Measurements from ENCODE around the gene MED13L. TPM values are rescaled to one million over a fixed set of nuclear protein-coding genes. Genes with fewer than 3 reads are reported as not detected.
"Not testable (repeated sequence)": the region's sequence is repeated elsewhere in the genome, so short reads cannot be mapped to it uniquely, and the experiment has no call there.

The MED13L gene
- total RNA-seq, 1 donor from 2014 or later, result 179 TPM

GRCh38 chr12:115988625-115989563, 288.6 kb downstream of the MED13L start:
- Histone ChIP-seq H3K4me3 (ENCODE audit: low read length in 3 of 3) (no peak overlapping the region), H3K27ac (ENCODE audit: low read depth, low read length) (no peak overlapping the region), H3K9ac (ENCODE audit: low read depth in 1 of 3, low read length in 3 of 3) (no peak overlapping the region), H3K36me3 (ENCODE audit: control insufficient read depth in 3 of 3, insufficient read depth in 3 of 3, low read length in 3 of 3) (peaks cover 20 to 43% (median 26%) of the 10 kb centered on the region in 3 donors), H3K4me1 (ENCODE audit: control insufficient read depth in 3 of 3, insufficient read depth in 3 of 3, low read length in 3 of 3) (peaks cover 0 to 4% (median 0%) of the 10 kb centered on the region in 3 donors), H3K9me3 (ENCODE audit: control insufficient read depth in 3 of 3, low read length in 3 of 3) (no peaks in the 10 kb centered on the region), H3K27me3 (ENCODE audit: control insufficient read depth in 3 of 3, insufficient read depth in 3 of 3, low read length in 3 of 3) (no peaks in the 10 kb centered on the region)

GRCh38 chr12:115988212-115988611, 289.3 kb downstream of the MED13L start:
- Histone ChIP-seq H3K27ac (ENCODE audit: low read depth, low read length) (no peak overlapping the region), H3K4me3 (ENCODE audit: low read length in 3 of 3) (no peak overlapping the region), H3K36me3 (ENCODE audit: control insufficient read depth in 3 of 3, insufficient read depth in 3 of 3, low read length in 3 of 3) (peaks cover 18 to 40% (median 28%) of the 10 kb centered on the region in 3 donors), H3K9me3 (ENCODE audit: control insufficient read depth in 3 of 3, low read length in 3 of 3) (no peaks in the 10 kb centered on the region), H3K27me3 (ENCODE audit: control insufficient read depth in 3 of 3, insufficient read depth in 3 of 3, low read length in 3 of 3) (no peaks in the 10 kb centered on the region), H3K4me1 (ENCODE audit: control insufficient read depth in 3 of 3, insufficient read depth in 3 of 3, low read length in 3 of 3) (peaks cover 0 to 4% (median 0%) of the 10 kb centered on the region in 3 donors), H3K9ac (ENCODE audit: low read depth in 1 of 3, low read length in 3 of 3) (no peak overlapping the region)

GRCh38 chr12:115984616-115985015, 292.9 kb downstream of the MED13L start:
- Histone ChIP-seq H3K27ac (ENCODE audit: low read depth, low read length) (no peak overlapping the region), H3K36me3 (ENCODE audit: control insufficient read depth in 3 of 3, insufficient read depth in 3 of 3, low read length in 3 of 3) (peaks cover 23 to 52% (median 33%) of the 10 kb centered on the region in 3 donors), H3K4me1 (ENCODE audit: control insufficient read depth in 3 of 3, insufficient read depth in 3 of 3, low read length in 3 of 3) (peaks cover 0 to 4% (median 3%) of the 10 kb centered on the region in 3 donors), H3K4me3 (ENCODE audit: low read length in 3 of 3) (no peak overlapping the region), H3K9ac (ENCODE audit: low read depth in 1 of 3, low read length in 3 of 3) (no peak overlapping the region), H3K9me3 (ENCODE audit: control insufficient read depth in 3 of 3, low read length in 3 of 3) (no peaks in the 10 kb centered on the region), H3K27me3 (ENCODE audit: control insufficient read depth in 3 of 3, insufficient read depth in 3 of 3, low read length in 3 of 3) (no peaks in the 10 kb centered on the region)

- Histone ChIP-seq H3K27ac (ENCODE audit: low read depth, low read length) (no peak overlapping the region), H3K36me3 (ENCODE audit: control insufficient read depth in 3 of 3, insufficient read depth in 3 of 3, low read length in 3 of 3) (peaks cover 23 to 52% (median 33%) of the 10 kb centered on the region in 3 donors), H3K9ac (ENCODE audit: low read depth in 1 of 3, low read length in 3 of 3) (no peak overlapping the region), H3K27me3 (ENCODE audit: control insufficient read depth in 3 of 3, insufficient read depth in 3 of 3, low read length in 3 of 3) (no peaks in the 10 kb centered on the region), H3K9me3 (ENCODE audit: control insufficient read depth in 3 of 3, low read length in 3 of 3) (no peaks in the 10 kb centered on the region), H3K4me3 (ENCODE audit: low read length in 3 of 3) (no peak overlapping the region), H3K4me1 (ENCODE audit: control insufficient read depth in 3 of 3, insufficient read depth in 3 of 3, low read length in 3 of 3) (peaks cover 0 to 7% (median 2%) of the 10 kb centered on the region in 3 donors)
Measured at GRCh38 chr12:115983226-115983798, 294.2 kb downstream of the MED13L start.

DNA sequence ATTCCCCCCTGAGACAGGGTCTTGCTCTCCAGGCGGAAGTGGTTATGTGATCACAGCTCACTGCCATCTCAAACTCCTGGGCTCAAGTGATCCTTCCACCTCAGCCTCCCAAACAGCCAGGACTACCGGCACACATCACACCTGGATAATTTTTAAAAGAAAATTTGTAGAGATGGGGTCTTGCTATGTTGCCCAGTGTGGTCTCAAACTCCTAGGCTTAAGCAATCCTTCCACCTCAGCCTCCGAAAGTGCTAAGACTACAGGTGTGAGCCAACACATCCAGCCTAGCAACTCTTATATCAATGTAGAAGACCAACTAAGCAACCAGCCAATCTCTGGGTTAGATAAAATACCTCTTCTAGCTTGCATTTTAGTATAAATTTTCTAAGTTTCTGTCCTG, 297.2 kb downstream of the MED13L start:
- Histone ChIP-seq H3K4me3 (ENCODE audit: low read length in 3 of 3) (no peak overlapping the region), H3K27ac (ENCODE audit: low read depth, low read length) (no peak overlapping the region), H3K9ac (ENCODE audit: low read depth in 1 of 3, low read length in 3 of 3) (no peak overlapping the region), H3K9me3 (ENCODE audit: control insufficient read depth in 3 of 3, low read length in 3 of 3) (no peaks in the 10 kb centered on the region), H3K27me3 (ENCODE audit: control insufficient read depth in 3 of 3, insufficient read depth in 3 of 3, low read length in 3 of 3) (no peaks in the 10 kb centered on the region), H3K4me1 (ENCODE audit: control insufficient read depth in 3 of 3, insufficient read depth in 3 of 3, low read length in 3 of 3) (peaks cover 0 to 7% (median 0%) of the 10 kb centered on the region in 3 donors), H3K36me3 (ENCODE audit: control insufficient read depth in 3 of 3, insufficient read depth in 3 of 3, low read length in 3 of 3) (peaks cover 16 to 41% (median 20%) of the 10 kb centered on the region in 3 donors)

DNA sequence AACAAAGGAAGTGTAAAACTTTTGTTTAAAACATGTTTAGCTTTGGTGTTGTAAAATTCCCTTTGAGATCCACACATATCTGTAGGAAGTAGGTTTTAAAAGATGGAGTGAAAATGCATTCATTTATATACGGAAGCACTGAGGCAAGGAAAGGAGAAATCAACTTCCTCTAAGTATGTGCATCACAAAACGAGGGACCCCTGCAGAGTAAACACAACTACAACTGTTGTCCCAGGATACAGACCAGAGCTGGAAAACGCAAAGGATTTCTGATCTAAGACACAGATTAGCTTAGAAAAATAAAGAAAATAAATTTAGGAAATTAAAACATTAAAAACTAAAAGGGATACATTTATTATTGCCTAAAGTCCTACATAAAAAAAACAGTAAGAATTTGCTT, 297.6 kb downstream of the MED13L start:
- peaks cover 0 to 7% (median 0%) of the 10 kb centered on the region in 3 donors for H3K4me1 ChIP-seq (ENCODE audit: control insufficient read depth in 3 of 3, insufficient read depth in 3 of 3, low read length in 3 of 3)
- H3K4me3 ChIP-seq (ENCODE audit: low read length in 3 of 3), result no peak overlapping the region
- H3K27me3 ChIP-seq (ENCODE audit: control insufficient read depth in 3 of 3, insufficient read depth in 3 of 3, low read length in 3 of 3), result no peaks in the 10 kb centered on the region
- no peaks in the 10 kb centered on the region for H3K9me3 ChIP-seq (ENCODE audit: control insufficient read depth in 3 of 3, low read length in 3 of 3)
- peaks cover 16 to 44% (median 20%) of the 10 kb centered on the region in 3 donors for H3K36me3 ChIP-seq (ENCODE audit: control insufficient read depth in 3 of 3, insufficient read depth in 3 of 3, low read length in 3 of 3)
- no peak overlapping the region for H3K9ac ChIP-seq (ENCODE audit: low read depth in 1 of 3, low read length in 3 of 3)
- no peak overlapping the region for H3K27ac ChIP-seq (ENCODE audit: low read depth, low read length)

DNA sequence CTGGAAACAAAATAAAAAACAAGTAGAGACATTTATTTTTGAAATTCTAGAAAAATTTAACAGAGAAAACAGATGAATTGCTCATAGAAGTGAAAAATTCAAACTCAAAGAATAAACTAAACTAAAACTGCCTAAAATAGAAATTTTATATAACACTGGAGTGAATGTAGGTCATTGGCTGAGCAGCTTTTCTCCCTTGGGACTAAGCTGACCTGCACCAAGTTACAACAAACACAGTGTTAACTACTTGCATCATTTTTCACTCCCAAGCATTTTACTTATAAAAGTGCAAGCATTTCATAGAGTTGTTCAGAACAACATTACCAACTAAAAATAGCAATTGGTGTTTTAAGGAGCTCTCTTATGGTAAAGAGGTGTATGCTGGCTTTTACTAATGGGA, 298.1 kb downstream of the MED13L start:
- no peaks in the 10 kb centered on the region for H3K9me3 ChIP-seq (ENCODE audit: control insufficient read depth in 3 of 3, low read length in 3 of 3)
- no peak overlapping the region for H3K27ac ChIP-seq (ENCODE audit: low read depth, low read length)
- peaks cover 0 to 7% (median 0%) of the 10 kb centered on the region in 3 donors for H3K4me1 ChIP-seq (ENCODE audit: control insufficient read depth in 3 of 3, insufficient read depth in 3 of 3, low read length in 3 of 3)
- peak overlapping the region in 1 of 3 donors; percentile 40 for H3K9ac ChIP-seq (ENCODE audit: low read depth in 1 of 3, low read length in 3 of 3)
- peaks cover 16 to 47% (median 24%) of the 10 kb centered on the region in 3 donors for H3K36me3 ChIP-seq (ENCODE audit: control insufficient read depth in 3 of 3, insufficient read depth in 3 of 3, low read length in 3 of 3)
- no peaks in the 10 kb centered on the region for H3K27me3 ChIP-seq (ENCODE audit: control insufficient read depth in 3 of 3, insufficient read depth in 3 of 3, low read length in 3 of 3)
- H3K4me3 ChIP-seq (ENCODE audit: low read length in 3 of 3), result no peak overlapping the region

DNA sequence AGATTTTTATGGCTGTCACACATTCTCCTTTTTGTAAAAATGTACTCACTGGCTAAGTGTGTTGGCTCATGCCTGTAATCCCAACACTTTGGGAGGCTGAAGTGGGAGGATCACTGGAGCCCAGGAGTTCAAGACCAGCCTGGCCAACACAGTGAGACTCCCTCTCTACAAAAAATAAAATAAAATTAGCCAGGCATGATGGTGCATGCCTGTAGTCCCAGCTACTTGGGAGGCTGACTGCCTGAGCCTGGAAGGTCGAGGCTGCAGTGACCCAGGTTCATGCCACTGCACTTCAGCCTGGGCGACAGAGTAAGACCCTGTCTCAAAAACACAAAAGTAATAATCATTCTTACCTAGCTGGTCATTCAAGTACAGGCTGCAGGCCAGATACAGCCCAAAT, 300.7 kb downstream of the MED13L start:
- not testable (repeated sequence) for H3K27me3 ChIP-seq (ENCODE audit: control insufficient read depth in 3 of 3, insufficient read depth in 3 of 3, low read length in 3 of 3); H3K27ac ChIP-seq (ENCODE audit: low read depth, low read length); H3K4me1 ChIP-seq (ENCODE audit: control insufficient read depth in 3 of 3, insufficient read depth in 3 of 3, low read length in 3 of 3); H3K9ac ChIP-seq (ENCODE audit: low read depth in 1 of 3, low read length in 3 of 3); H3K4me3 ChIP-seq (ENCODE audit: low read length in 3 of 3); H3K9me3 ChIP-seq (ENCODE audit: control insufficient read depth in 3 of 3, low read length in 3 of 3)
- peaks cover 15 to 42% (median 29%) of the 10 kb centered on the region in 3 donors for H3K36me3 ChIP-seq (ENCODE audit: control insufficient read depth in 3 of 3, insufficient read depth in 3 of 3, low read length in 3 of 3)

DNA sequence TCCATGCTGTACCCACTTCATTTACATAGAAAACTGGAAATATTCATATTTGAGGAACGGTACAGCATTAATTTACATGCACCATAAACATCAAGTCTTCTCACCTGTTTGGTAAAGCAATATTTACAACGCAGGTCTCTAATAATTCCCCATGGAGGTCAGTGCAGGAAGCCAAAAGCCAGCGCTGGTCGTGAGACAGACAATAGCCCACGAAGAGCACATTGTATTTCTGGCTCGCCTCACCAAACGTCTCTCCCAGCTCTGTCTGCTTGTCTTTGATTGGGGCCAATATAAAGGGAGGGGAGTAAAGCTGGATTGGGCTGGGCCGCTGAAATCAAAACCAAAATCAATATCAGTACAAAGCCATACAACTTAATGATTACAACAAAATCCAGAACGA, 302.1 kb downstream of the MED13L start:
- H3K4me3 ChIP-seq (ENCODE audit: low read length in 3 of 3), result no peak overlapping the region
- H3K27ac ChIP-seq (ENCODE audit: low read depth, low read length), result no peak overlapping the region

More for the DNA sequence above, 302.1 kb downstream of the MED13L start:
- H3K9me3 ChIP-seq (ENCODE audit: control insufficient read depth in 3 of 3, low read length in 3 of 3), result no peaks in the 10 kb centered on the region
- no peaks in the 10 kb centered on the region for H3K27me3 ChIP-seq (ENCODE audit: control insufficient read depth in 3 of 3, insufficient read depth in 3 of 3, low read length in 3 of 3)
- H3K4me1 ChIP-seq (ENCODE audit: control insufficient read depth in 3 of 3, insufficient read depth in 3 of 3, low read length in 3 of 3), result peaks cover 0 to 7% (median 0%) of the 10 kb centered on the region in 3 donors
- no peak overlapping the region for H3K9ac ChIP-seq (ENCODE audit: low read depth in 1 of 3, low read length in 3 of 3)
- H3K36me3 ChIP-seq (ENCODE audit: control insufficient read depth in 3 of 3, insufficient read depth in 3 of 3, low read length in 3 of 3), result peaks cover 17 to 43% (median 30%) of the 10 kb centered on the region in 3 donors

All from skeletal muscle tissue (tissue), 4 donors.